Activated naive CD4-positive, alpha-beta T cell treated with anti-CD3 and anti-CD28 coated beads for 36 hours (primary cell): Measurements from ENCODE around the gene ROCK1. TPM values are rescaled to one million over a fixed set of nuclear protein-coding genes. Genes with fewer than 3 reads are reported as not detected.

Source experiments
- CTCF ChIA-PET: fragments of 350-600 bp; sonication (Branson Sonifier 250); formaldehyde crosslinking; loops from one replicate; lab custom pipeline; 2021; ENCODE audit warnings: antibody characterized with exemption; lab: Charles Lee
- DNase-seq: peaks from one replicate; pipeline ENCODE4 v3.0.0-alpha.2; 2020
- H3K27ac Mint-ChIP-seq: one replicate; pipeline ENCODE4 v1.8.0; 2021; ENCODE audit warnings: mild to moderate bottlenecking, mixed read lengths
- H3K27me3 Mint-ChIP-seq: one replicate; pipeline ENCODE4 v1.8.0; 2021; ENCODE audit warnings: low read depth, mixed read lengths
- H3K36me3 Mint-ChIP-seq: one replicate; pipeline ENCODE4 v1.8.0; 2021; ENCODE audit warnings: low read depth, mixed read lengths
- H3K4me1 Mint-ChIP-seq: one replicate; pipeline ENCODE4 v1.8.0; 2021; ENCODE audit warnings: low read depth, mixed read lengths
- H3K4me3 Mint-ChIP-seq: one replicate; pipeline ENCODE4 v1.8.0; 2021; ENCODE audit warnings: mild to moderate bottlenecking, moderate library complexity, mixed read lengths
- H3K9me3 Mint-ChIP-seq: one replicate; pipeline ENCODE4 v1.8.0; 2021; ENCODE audit warnings: mixed read lengths
- intact Hi-C: fragments of 100-400 bp; cut with micrococcal nuclease; formaldehyde crosslinking; loops from one replicate; pipeline ENCODE4 v1.15.1; 2023
- total RNA-seq, 2 experiments: library from RNA; stranded (reverse); gene quantifications; one replicate each; pipeline ENCODE4 v1.2.3, GENCODE V29; 2021

ROCK1 gene
- total RNA-seq, 2 experiments from 2014 or later = 49.8 to 51.5 TPM

DNA sequence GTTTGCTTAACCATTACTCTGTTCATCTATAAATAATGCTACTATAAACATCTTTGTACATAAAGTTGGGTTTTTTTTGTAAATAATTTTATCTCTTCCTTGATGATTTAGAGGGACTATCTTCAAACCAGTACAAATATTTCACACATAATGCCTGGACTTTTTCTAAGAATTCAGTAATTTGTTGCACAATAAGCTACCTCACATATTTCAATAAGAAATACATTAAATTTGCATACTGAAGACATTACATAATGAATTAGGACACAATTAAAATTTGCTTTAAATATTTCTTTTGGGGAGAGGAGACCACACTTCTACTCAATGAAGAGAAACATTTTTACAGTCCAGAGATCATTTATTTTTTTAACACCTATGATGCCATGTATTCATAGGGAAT, 7.2 kb upstream of the ROCK1 start:
- no peak for DNase-seq
- H3K4me3 Mint-ChIP-seq = no peak overlapping the region
- H3K9me3 Mint-ChIP-seq = no peaks in the 10 kb centered on the region
- intact Hi-C loops = loop anchor here (10.0 kb wide), 2 partner anchors 104 to 566 kb away; no protein-coding TSS in a partner anchor
- H3K36me3 Mint-ChIP-seq = no peaks in the 10 kb centered on the region
- H3K27ac Mint-ChIP-seq = no peak overlapping the region
- no peaks in the 10 kb centered on the region for H3K27me3 Mint-ChIP-seq
- CTCF ChIA-PET = no interaction called here
- peaks cover 15% of the 10 kb centered on the region for H3K4me1 Mint-ChIP-seq

DNA sequence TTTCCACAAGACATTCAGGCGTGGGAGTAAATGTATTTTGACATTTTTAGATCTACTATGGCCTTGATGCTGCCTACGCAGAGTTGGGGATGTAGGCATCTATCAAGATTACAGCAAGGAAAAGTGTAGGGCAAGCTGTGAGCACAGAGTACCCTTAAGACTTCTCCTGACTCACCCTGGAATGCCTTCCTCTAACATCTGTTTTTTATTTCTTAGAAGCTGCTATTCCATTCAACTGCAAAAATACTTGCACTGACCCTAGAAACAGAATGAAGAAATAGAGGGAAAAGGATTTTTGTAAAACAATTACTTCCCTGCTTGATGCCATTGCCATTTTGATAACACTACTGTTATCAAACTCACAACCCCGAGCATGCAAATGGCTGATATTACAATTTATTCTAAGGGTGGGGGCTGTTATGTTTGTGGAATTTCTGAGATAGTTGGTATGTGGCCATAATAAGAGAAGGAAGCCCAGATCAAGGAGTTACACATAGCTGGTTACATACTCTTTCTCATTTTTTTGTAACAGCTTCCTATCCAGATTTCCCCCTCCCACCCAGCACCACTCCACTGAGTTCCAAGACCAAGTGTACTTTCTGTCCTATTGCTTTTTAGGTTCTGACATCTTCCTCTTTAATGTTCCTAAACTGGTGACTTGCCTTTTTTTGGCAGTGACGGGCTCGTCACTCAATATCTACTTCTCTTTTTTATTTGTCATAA, 6.0 kb upstream of the ROCK1 start:
- Mint-ChIP-seq H3K9me3 (no peaks in the 10 kb centered on the region), H3K36me3 (no peaks in the 10 kb centered on the region), H3K27me3 (no peaks in the 10 kb centered on the region), H3K4me3 (no peak overlapping the region), H3K4me1 (peaks cover 12% of the 10 kb centered on the region), H3K27ac (no peak overlapping the region)
- no peak for DNase-seq
- intact Hi-C loops = loop anchor here (10.0 kb wide), 2 partner anchors 103 to 567 kb away; no protein-coding TSS in a partner anchor
- CTCF ChIA-PET = interaction anchor here (0.6 to 1.3 kb wide), 2 partner anchors 11 to 1359 kb away, joined by 3 read pairs; no protein-coding TSS in a partner anchor

DNA sequence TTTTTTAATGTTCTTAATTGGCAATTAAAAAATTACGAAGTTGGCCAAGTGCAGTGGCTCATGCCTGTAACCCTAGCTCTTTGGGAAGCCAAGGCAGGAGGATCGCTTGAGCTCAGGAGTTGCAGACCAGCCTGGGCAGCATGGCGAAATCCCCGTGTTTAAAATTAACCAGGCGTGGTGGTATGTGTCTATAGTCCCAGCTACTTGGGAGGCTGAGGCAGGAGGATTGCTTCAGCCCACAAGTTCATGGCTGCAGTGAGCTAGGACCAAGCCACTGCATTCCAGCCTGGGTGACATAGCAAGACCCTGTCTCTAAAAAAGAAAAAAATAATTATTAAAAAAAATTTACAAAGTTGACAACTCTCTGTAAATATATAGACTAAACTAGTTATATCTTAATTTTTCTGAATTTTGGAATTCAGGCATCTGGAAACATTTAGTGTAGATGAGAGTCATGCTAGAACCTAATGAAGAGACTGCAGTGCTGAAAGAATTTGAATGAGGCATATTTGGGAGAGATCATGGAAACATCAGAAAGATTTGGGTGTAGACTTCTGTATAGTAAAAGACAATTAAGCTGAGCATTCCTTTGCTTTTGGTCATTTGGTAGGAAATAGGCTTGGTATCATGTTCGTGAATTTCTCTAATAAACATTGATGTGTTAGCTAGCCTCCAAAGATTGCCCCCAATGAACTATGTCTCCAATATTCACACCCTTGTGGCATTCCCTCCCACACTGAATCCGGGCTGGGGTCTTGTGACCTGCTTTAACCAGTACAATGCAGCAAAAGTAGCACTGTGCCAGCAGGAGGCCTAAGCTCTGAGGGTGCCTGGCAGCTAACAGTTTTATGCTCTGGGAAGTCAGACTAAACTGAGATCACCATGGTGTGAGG, 4.2 kb upstream of the ROCK1 start:
- Mint-ChIP-seq H3K4me3 (no peak overlapping the region), H3K36me3 (no peaks in the 10 kb centered on the region), H3K27ac (no peak overlapping the region), H3K27me3 (no peaks in the 10 kb centered on the region), H3K9me3 (no peaks in the 10 kb centered on the region), H3K4me1 (peaks cover 13% of the 10 kb centered on the region)
- intact Hi-C loops = loop anchor here (10.0 kb wide), 2 partner anchors 101 to 569 kb away; no protein-coding TSS in a partner anchor
- CTCF ChIA-PET = no interaction called here
- no peak for DNase-seq

DNA sequence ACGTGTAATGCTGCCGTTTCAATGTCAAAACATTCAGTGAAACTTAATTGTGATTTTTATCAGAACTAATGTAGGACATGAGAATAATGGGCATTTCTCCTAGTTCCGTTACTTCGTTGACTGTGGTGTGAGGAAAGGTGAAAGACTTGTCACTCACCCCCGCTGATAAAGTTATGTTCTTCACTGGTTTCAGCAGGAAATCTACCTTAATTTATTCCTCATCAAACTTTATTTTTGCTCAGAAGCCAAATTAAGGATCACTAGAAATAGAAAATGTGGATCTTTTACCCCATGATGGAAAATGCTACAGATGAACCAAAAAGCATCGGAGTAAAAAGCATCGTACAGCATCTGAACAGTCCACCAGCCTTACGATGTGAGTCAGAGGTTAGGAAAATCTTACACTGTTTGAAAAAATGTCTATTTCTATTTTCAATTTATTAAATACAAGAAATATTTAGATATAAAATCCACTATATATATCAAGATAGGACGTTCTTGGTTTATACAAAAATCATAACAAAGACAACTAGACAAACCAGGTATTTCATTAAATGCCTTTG, 1.0 kb upstream of the ROCK1 start:
- Mint-ChIP-seq H3K27ac (no peak overlapping the region), H3K4me3 (no peak overlapping the region), H3K9me3 (no peaks in the 10 kb centered on the region), H3K27me3 (no peaks in the 10 kb centered on the region), H3K4me1 (peaks cover 9% of the 10 kb centered on the region), H3K36me3 (peaks cover 3% of the 10 kb centered on the region)
- CTCF ChIA-PET = interaction anchor here (0.6 to 1.6 kb wide), 2 partner anchors 11 to 64 kb away, joined by 5 read pairs; no protein-coding TSS in a partner anchor
- intact Hi-C loops = loop anchor here (5.0 to 10.0 kb wide), 3 partner anchors 40 to 572 kb away; no protein-coding TSS in a partner anchor
- no peak for DNase-seq

DNA sequence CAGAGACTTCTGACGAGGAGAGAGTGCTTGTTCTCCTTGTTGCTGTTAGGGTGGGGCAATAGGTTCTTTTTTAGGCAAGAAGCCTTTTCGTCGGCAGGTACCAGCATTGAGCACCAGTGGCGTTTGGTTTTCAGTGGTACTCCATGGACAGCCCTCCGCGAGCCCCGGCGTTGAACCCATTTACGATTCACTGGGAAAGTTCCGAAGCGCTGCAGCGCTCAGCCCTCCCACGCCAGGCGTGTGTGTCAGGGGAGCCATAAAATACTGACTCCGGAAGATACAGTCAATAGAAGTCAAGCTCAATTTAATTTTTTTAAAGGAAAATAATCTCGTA, 494 bp upstream of the ROCK1 start:
- peak overlapping the region; percentile 82 for H3K27ac Mint-ChIP-seq
- H3K27me3 Mint-ChIP-seq = no peaks in the 10 kb centered on the region
- H3K4me1 Mint-ChIP-seq = peaks cover 4% of the 10 kb centered on the region
- H3K36me3 Mint-ChIP-seq = peaks cover 3% of the 10 kb centered on the region
- H3K4me3 Mint-ChIP-seq = no peak overlapping the region
- CTCF ChIA-PET = interaction anchor here (1.6 kb wide), 1 partner anchor 63 kb away, joined by 5 read pairs; no protein-coding TSS in a partner anchor
- H3K9me3 Mint-ChIP-seq = no peaks in the 10 kb centered on the region
- DNase-seq = peak; percentile 55
- intact Hi-C loops = loop anchor here (5.0 to 10.0 kb wide), 3 partner anchors 40 to 573 kb away; no protein-coding TSS in a partner anchor

DNA sequence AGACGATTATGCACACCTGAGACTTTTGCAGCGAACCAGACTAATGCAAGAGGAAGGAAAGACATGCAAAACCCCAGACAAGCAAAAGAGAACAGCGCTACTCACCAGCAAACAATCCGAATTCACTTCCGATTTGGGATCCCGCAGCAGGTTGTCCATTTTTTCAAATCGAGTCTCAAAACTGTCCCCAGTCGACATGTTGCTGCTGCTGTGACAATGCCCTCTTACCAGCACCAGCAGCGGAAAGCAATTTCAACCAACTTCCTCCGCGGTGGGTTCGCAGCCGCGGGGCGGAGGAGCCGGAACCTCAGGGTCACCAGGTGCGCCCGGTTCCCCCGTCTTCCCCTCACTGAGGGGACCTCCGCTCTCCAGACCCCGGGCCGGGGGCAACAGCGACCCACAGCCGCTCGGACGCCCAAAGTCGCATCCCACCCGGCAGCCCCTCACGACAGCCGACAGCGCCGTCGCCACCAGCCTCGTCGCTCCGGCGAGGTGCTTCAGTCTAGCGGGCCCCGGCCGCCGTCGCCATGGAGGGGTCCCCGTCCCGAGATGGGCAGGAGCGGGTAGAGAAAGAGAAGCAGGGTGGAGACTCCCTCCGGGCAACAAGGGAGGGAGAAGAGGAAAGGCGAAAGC, 784 bp downstream of the ROCK1 start:
- no peak overlapping the region for H3K4me3 Mint-ChIP-seq
- DNase-seq = peak; percentile 66
- CTCF ChIA-PET = interaction anchor here (0.7 kb wide), 1 partner anchor 69 kb away, joined by 3 read pairs; no protein-coding TSS in a partner anchor

DNA sequence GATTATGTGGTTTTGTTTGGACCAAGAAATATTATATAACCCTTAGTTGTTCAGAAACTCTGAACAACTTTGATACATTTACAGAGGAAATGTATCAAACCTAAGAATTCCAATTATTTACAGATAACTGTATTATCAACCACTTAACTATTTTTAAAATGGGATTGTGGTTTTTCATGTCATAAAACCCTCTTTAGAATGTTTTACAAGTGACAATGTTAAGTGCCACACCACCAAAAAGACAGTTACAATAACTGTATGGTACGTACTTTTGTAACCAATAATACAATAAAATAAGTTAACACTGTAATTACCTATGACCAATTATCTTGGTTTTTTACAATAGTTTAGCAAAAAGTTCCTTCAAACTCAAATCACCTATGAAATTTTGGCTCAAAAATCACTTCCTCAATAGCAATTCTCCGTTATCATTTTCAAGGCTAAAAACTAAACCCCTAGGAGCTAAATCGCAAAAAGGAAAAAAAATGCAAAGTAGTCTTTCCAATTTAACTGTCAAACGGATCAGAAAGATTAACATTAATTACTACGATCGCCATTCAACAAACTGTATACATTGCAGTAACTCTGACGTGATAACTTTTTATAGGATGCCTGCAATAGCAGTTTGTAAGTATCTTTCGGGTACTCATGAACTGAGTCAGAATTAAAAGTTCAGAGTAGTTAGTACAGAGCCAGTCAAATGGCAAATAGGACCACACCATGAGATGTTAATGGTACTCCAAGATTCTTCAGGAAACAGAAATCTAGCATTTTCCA, 1.5 kb downstream of the ROCK1 start:
- no peaks in the 10 kb centered on the region for H3K9me3 Mint-ChIP-seq
- H3K27ac Mint-ChIP-seq = peak overlapping the region; percentile 93
- DNase-seq = no peak
- peaks cover 21% of the 10 kb centered on the region for H3K4me1 Mint-ChIP-seq
- CTCF ChIA-PET = interaction anchor here (0.7 kb wide), 1 partner anchor 56 kb away, joined by 3 read pairs; no protein-coding TSS in a partner anchor
- H3K4me3 Mint-ChIP-seq = no peak overlapping the region
- H3K36me3 Mint-ChIP-seq = peaks cover 3% of the 10 kb centered on the region
- H3K27me3 Mint-ChIP-seq = no peaks in the 10 kb centered on the region
- intact Hi-C loops = loop anchor here (1.0 to 10.0 kb wide), 11 partner anchors 8 to 593 kb away; partner anchors contain the start of genes ESCO1 and SNRPD1

More for the DNA sequence above, 784 bp downstream of the ROCK1 start:
- H3K9me3 Mint-ChIP-seq = no peaks in the 10 kb centered on the region
- intact Hi-C loops = loop anchor here (1.0 to 10.0 kb wide), 12 partner anchors 9 to 629 kb away; partner anchors contain the start of genes ESCO1, MIB1 and SNRPD1
- peaks cover 3% of the 10 kb centered on the region for H3K36me3 Mint-ChIP-seq
- peak overlapping the region; percentile 93 for H3K27ac Mint-ChIP-seq
- no peaks in the 10 kb centered on the region for H3K27me3 Mint-ChIP-seq
- H3K4me1 Mint-ChIP-seq = peaks cover 14% of the 10 kb centered on the region

DNA sequence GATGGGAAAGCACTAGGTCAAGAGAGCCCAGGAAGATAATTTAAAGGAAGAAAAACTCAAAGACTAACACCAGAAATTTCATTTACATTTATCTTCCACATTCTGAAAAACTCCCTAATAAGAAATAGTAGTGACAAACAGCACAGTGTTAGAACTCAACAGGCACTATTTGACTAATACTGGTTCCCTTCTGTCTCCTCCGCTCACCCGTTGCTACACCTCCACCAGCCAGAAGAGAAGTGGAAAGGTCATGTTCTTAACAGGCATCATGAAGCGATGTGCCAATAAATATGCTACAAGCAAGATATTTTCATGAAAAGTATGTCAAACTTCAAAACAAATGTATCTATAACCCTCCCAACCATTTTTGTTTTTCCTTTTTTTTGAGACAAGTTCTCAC, 5.7 kb downstream of the ROCK1 start:
- Mint-ChIP-seq H3K9me3 (peaks cover 1% of the 10 kb centered on the region), H3K4me1 (peaks cover 44% of the 10 kb centered on the region), H3K36me3 (peaks cover 5% of the 10 kb centered on the region), H3K27me3 (no peaks in the 10 kb centered on the region), H3K4me3 (no peak overlapping the region), H3K27ac (no peak overlapping the region)
- DNase-seq = peak; percentile 25
- CTCF ChIA-PET = no interaction called here
- intact Hi-C loops = no loop called here

DNA sequence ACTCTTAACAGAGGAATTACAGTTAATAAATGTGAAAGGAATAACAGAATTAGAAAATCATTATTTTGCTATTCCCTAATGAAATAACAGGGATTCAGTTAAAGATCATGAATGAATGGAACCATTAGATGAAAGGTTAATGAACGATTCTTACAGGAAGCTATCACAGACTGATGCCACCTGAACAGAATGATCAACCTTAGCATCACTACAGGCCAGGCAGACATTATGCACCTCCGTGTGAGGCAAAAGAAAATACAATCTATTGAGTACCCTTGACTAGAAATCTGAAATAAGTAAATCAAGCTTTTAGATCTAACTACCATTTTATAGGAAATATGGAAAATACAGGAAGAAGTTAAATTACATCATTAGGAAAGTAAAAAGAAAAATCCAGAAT, 10.4 kb downstream of the ROCK1 start:
- CTCF ChIA-PET = interaction anchor here (1.0 kb wide), 1 partner anchor 386 kb away, joined by 4 read pairs; no protein-coding TSS in a partner anchor

DNA sequence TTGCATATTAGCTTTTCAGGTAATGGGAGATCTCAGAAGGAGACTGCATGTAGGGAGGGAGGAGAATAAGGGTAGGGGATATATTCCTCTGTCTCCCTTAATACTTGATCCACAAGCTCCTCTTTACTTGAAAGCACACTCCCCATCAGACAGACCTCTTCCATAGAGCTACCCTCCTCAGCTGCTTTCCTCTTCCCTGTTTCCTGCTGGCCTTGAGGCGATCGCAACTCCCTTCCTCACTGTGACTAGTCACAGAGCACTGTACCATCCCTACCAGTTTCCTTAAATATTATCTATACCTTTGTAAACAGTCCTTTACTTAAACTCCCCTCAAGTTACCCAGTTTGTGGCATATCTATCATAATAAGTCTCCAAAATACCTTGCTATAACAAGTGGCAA, 10.9 kb downstream of the ROCK1 start:
- Mint-ChIP-seq H3K27me3 (no peaks in the 10 kb centered on the region), H3K36me3 (peaks cover 3% of the 10 kb centered on the region), H3K4me1 (peaks cover 75% of the 10 kb centered on the region), H3K27ac (no peak overlapping the region), H3K9me3 (peaks cover 1% of the 10 kb centered on the region), H3K4me3 (no peak overlapping the region)
- CTCF ChIA-PET = interaction anchor here (0.6 to 1.0 kb wide), 2 partner anchors 126 to 387 kb away, joined by 4 read pairs; no protein-coding TSS in a partner anchor
- DNase-seq = no peak
- intact Hi-C loops = loop anchor here (2.0 kb wide), 1 partner anchor 30 kb away; no protein-coding TSS in a partner anchor

More for the DNA sequence above, 10.4 kb downstream of the ROCK1 start:
- H3K27me3 Mint-ChIP-seq = no peaks in the 10 kb centered on the region
- H3K9me3 Mint-ChIP-seq = peaks cover 1% of the 10 kb centered on the region
- no peak overlapping the region for H3K27ac Mint-ChIP-seq
- H3K4me1 Mint-ChIP-seq = peaks cover 79% of the 10 kb centered on the region
- intact Hi-C loops = loop anchor here (2.0 kb wide), 1 partner anchor 30 kb away; no protein-coding TSS in a partner anchor
- no peak for DNase-seq
- H3K4me3 Mint-ChIP-seq = no peak overlapping the region
- H3K36me3 Mint-ChIP-seq = peaks cover 3% of the 10 kb centered on the region
